ENCODE results near the gene BAD.

The BAD gene

DNA sequence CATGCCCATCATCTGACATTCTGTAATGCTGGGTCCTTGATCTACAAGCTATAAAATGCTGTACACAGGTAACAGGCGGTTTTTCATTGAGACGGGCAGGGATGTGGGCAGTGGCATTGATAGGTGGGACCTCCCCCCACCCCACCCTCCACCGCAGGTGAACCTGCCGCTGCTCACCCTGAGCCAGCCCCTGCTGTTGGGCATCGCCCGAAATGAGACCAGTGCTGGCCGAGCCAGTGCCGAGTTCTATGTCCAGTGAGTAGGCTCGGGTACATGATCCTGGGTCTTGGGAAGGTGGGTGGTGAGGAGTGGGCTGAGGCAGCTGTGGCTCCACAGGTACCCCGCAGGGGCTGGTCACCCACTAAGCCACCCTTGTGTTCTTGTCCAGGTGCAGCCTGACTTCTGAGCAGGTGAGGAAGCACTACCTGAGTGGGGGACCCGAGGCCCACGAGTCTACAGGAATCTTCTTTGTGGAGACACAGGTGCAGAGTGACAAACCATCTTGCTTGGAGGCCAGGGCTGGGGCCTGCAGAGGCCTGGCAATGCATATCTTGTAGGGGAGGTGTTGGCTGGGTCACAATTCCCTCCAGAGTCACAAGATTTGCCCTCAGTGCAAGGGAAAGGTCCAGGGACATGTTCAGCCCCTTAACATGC is 55.2 kb downstream of the BAD start:
- DNase-seq (ENCODE audit: low read depth in 2 of 2): no peak

DNA sequence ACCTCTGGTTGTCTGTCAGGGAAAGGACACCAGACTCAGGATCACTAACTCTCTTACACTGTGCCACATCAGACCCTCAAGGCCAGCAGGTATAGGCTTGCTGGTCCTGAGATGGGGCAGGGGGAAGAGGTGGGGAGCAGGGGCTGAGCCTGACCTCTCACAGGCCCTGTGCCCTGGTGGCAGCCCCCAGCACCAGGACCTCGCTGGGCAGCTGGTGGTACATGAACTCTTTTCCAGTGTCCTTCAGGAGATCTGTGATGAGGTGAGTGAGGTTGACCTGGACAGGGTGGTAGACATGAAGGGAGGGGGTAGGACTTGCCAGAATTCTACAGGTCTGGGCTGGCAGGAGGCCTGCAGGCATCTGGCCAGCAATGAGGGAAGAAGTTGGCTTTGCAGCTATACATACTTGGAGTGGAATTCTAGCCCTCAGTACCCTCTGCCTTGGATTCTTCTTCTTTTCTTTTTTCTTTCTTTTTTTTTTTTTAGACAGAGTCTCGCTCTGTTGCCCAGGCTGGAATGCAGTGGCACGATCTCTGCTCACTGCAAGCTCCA is 57.0 kb downstream of the BAD start:
- no peak for DNase-seq (ENCODE audit: low read depth in 2 of 2)

DNA sequence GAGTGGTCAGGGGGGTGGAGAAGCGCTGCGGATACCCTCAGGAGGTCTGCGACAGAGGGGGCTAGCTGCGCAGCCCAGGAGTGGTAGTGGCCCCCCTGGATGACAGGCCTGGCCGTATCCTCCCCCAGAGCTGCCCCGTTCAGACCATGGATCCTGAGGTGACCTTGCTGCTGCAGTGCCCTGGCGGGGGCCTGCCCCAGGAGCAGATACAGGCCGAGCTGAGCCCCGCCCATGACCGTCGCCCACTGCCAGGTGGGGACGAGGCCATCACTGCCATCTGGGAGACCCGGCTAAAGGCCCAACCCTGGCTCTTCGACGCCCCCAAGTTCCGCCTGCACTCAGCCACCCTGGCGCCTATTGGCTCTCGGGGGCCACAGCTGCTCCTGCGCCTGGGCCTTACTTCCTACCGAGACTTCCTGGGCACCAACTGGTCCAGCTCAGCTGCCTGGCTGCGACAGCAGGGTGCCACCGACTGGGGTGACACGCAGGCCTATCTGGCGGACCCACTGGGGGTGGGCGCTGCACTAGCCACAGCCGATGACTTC is 57.9 kb downstream of the BAD start:
- no peak for DNase-seq (ENCODE audit: low read depth in 2 of 2)

DNA sequence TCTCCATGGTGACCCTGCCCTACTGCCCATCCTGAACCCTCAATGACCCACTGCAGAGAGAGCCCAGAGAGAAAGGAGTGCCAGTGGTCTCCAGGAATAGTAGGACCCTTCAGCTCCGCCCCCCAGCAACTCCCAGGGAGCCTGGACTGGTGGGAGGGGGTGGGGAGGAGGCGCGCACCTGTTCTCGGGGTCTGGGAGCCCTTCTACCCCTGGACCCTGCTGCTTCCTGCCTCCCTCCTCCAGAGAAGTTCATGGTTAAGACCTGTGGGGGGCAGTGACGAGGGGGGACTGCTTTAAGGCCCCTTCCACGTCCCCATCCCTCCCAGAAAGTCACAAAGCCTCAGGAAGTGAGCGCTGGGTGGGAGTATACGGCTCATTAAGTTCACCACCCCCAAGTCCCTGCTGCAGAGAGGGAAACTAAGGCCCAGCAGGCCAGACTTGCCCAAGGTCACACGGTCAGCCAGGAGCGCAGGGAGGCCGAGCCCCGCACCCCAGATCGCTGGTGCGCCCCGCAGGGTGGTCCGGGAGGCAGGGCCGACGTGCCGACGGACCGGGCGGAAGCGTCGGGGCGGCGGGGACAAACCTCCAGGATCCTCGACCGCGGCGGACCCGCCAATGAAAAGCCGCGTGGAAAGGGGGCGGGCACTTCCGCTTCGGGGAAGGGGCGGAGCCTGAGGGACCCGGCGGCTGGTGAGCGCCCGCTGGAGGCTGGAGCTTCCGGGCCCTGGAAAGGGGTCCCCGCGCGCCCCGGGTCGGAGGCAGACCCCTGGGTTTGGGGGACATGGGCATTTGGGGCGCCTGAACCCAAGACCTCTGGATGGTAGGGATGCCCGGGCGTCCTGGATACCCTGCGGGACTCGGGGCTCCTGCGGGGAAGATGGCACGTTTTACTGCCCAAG is 58.6 kb downstream of the BAD start, which contains the start of the genes NUDT22 and TRPT1:
Gene NUDT22, plus strand, starts transcription at position 667 of the 899 bp plus-strand sequence. CDS start 379 bp downstream, outside the sequence.
Gene TRPT1, minus strand, starts transcription at position 579 of the 899 bp plus-strand sequence. Its CDS starts 326 bp downstream, at position 253.
- peak; percentile 82 to 84 for DNase-seq (ENCODE audit: low read depth in 2 of 2)

DNA sequence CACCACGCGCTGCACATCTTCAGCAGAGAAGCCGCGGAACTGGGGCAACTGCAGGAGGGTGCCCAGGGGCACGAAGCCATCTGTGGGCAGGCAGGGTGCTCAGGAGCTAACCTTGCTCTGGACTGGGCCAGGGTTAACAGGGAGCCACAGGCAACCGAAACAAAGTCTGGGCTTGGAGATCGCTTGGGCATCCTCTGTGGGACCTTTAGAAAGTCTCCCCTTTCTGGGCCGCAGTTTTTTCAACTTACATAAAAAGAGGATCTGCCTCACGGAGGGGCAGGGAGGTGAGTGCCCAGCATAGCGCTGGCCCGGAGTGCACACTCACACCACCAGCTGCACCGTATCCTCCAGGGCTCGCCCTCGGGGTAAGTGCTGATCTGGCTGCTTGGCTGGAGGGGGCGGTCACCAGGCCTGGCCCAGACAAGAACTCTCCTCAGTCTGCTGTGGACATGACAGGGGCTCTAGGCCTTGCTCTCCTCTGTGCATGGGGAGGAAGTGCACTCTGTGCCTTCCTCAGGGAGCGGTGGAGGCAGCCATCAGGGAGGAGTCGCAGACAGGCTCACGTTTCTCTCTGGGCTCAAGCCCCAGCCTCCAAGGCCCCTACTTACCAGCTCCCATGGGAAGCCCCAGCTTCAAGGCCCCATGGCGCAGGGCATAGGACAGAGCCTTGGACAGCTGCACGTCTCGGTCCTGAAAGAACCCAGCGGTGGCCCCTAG is 59.4 kb downstream of the BAD start:
- DNase-seq (ENCODE audit: low read depth in 2 of 2): no peak

DNA sequence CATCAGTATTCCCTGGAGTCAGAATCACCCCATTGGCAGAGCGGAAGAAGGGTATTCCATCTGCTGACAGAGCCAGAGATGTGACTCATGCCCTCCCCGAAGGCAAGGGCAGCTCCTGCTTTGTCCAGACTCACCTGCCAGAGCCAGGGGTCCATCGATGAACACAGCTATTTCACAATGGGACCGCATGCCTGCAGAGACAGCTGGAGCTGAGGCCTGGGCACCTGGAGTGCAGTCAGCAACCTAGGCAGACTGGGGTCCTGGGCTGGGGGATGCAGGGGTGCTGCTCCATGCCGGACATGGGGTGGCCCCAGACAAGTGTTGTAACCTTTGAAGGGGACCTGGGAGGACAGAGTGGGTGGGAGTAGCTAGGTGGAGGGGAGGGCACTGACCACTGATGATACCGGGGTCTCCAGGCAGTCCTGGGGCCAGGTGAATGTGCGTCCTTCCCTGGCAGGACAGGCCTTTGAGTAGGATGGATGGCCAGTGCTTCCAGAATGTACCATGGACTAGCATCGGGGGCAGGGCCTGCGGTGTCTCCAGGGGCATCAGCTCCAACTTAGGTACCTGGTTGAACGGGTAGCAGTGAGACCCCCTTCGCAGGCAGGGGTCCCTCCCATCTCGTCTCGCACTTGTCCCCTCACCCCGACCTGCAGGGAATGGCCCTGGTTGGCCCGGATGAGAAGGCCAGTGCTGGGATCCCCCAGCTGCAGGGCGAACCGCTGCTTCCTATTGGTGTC is 60.1 kb downstream of the BAD start:
- DNase-seq (ENCODE audit: low read depth in 2 of 2): no peak

DNA sequence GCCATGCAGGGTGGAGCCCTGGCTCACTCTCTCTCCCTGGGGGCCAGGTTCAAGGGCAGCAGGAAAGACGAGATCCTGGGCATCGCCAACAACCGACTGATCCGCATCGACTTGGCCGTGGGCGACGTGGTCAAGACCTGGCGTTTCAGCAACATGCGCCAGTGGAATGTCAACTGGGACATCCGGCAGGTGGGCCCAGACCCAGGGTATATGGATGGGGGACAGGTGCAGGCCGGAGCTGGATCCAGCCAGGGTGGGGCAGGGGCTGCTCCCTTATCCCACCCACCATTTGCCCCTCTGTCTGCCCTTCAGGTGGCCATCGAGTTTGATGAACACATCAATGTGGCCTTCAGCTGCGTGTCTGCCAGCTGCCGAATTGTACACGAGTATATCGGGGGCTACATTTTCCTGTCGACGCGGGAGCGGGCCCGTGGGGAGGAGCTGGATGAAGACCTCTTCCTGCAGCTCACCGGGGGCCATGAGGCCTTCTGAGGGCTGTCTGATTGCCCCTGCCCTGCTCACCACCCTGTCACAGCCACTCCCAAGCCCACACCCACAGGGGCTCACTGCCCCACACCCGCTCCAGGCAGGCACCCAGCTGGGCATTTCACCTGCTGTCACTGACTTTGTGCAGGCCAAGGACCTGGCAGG is 61.3 kb downstream of the BAD start:
- DNase-seq (ENCODE audit: low read depth in 2 of 2): no peak

DNA sequence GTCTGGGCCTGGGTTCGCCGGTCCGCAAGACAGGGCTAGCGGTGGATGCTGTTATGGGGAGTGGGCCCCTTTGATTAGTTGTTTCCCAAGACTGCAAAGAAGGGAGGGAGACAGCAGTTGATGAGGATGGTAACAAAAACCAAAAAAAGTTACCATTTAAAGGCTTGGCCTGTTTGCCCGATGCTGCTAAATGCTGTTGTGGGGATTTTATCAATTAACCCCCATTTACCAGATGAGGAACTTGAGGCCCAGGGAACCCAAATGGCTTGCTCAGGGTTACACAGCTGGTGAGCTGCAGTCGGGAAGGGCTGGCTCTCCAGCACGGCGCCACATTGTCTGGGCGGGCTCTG is 61.8 kb downstream of the BAD start:
- no peak for DNase-seq (ENCODE audit: low read depth in 2 of 2)

DNA sequence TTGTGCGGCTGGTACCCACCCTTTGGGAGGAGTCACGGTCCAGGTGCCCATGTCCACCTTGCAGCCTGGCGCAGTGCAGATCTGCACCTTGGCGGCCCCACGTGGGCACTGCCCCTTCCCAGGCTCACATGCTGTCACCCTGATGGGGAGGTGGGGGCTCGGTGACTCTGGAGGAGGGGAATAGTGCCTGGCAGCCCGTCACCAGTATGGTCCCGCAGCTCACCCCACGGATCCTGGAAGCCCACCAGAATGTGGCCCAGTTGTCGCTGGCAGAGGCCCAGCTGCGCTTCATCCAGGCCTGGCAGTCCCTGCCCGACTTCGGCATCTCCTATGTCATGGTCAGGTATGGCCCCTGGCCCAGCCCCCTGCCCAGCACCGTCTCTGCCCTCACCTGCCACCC is 63.7 kb downstream of the BAD start:
- DNase-seq (ENCODE audit: low read depth in 2 of 2): no peak

DNA sequence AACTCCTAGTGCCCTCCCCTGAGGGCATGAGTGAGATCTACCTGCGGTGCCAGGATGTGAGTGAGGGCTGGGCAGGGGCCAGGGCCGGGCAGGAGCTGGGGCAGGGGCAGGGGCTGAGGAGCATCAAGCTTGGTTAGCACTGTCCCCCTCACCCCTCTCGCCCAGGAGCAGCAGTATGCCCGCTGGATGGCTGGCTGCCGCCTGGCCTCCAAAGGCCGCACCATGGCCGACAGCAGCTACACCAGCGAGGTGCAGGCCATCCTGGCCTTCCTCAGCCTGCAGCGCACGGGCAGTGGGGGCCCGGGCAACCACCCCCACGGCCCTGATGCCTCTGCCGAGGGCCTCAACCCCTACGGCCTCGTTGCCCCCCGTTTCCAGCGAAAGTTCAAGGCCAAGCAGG is 64.2 kb downstream of the BAD start:
- no peak for DNase-seq (ENCODE audit: low read depth in 2 of 2)

Measured in activated CD8-positive, alpha-beta memory T cell treated with anti-CD3 and anti-CD28 coated beads for 4 hours (primary cell).